ENCODE measurements around the gene NPIPA3.
"Not testable (repeated sequence)": the region's sequence is repeated elsewhere in the genome, so short reads cannot be mapped to it uniquely, and the experiment has no call there.

The NPIPA3 gene

GRCh38 chr16:14703156-14704011 is at the start of gene NPIPA3:
NPIPA3 (plus strand) TSS chr16:14703411; CDS start chr16:14708944, 5,533 bp downstream.
- not testable (repeated sequence) for DNase-seq

GRCh38 chr16:14658063-14658462 is 45.1 kb upstream of the NPIPA3 start:
- DNase-seq = no peak

- DNase-seq = no peak
Observed at GRCh38 chr16:14667347-14668266, 35.6 kb upstream of the NPIPA3 start.

- DNase-seq = no peak
Observed at GRCh38 chr16:14668556-14669223, 34.5 kb upstream of the NPIPA3 start.

GRCh38 chr16:14669776-14670175 is 33.4 kb upstream of the NPIPA3 start:
- no peak for DNase-seq

- DNase-seq = no peak
Observed at GRCh38 chr16:14672403-14672971, 30.7 kb upstream of the NPIPA3 start.

GRCh38 chr16:14676633-14677032 is 26.6 kb upstream of the NPIPA3 start:
- no peak for DNase-seq

- no peak for DNase-seq
Observed at GRCh38 chr16:14677627-14678026, 25.6 kb upstream of the NPIPA3 start.

GRCh38 chr16:14678748-14679497 is 24.3 kb upstream of the NPIPA3 start:
- DNase-seq = no peak

GRCh38 chr16:14680396-14680795 is 22.8 kb upstream of the NPIPA3 start:
- not testable (repeated sequence) for DNase-seq

GRCh38 chr16:14681115-14681514 is 22.1 kb upstream of the NPIPA3 start:
- DNase-seq = no peak

- DNase-seq = no peak
Observed at GRCh38 chr16:14682121-14682520, 21.1 kb upstream of the NPIPA3 start.

GRCh38 chr16:14685870-14686793 is 17.1 kb upstream of the NPIPA3 start:
- DNase-seq = not testable (repeated sequence)

- DNase-seq = not testable (repeated sequence)
Observed at GRCh38 chr16:14694129-14694528, 9.1 kb upstream of the NPIPA3 start, which contains the start of gene PLA2G10. PLA2G10 (minus strand) TSS chr16:14694308; CDS start chr16:14694229, 79 bp downstream.

- not testable (repeated sequence) for DNase-seq
Observed at GRCh38 chr16:14701859-14702258, 1.4 kb upstream of the NPIPA3 start.

GRCh38 chr16:14702672-14703071 is 539 bp upstream of the NPIPA3 start:
- DNase-seq = not testable (repeated sequence)

- DNase-seq = not testable (repeated sequence)
Observed at GRCh38 chr16:14733233-14733632, 30.0 kb downstream of the NPIPA3 start.

GRCh38 chr16:14740832-14741385 is 37.7 kb downstream of the NPIPA3 start:
- DNase-seq = not testable (repeated sequence)

- DNase-seq = not testable (repeated sequence)
Observed at GRCh38 chr16:14741794-14742193, 38.6 kb downstream of the NPIPA3 start.
